Measurements from ENCODE around the gene DENND5A.

DENND5A gene

DNA sequence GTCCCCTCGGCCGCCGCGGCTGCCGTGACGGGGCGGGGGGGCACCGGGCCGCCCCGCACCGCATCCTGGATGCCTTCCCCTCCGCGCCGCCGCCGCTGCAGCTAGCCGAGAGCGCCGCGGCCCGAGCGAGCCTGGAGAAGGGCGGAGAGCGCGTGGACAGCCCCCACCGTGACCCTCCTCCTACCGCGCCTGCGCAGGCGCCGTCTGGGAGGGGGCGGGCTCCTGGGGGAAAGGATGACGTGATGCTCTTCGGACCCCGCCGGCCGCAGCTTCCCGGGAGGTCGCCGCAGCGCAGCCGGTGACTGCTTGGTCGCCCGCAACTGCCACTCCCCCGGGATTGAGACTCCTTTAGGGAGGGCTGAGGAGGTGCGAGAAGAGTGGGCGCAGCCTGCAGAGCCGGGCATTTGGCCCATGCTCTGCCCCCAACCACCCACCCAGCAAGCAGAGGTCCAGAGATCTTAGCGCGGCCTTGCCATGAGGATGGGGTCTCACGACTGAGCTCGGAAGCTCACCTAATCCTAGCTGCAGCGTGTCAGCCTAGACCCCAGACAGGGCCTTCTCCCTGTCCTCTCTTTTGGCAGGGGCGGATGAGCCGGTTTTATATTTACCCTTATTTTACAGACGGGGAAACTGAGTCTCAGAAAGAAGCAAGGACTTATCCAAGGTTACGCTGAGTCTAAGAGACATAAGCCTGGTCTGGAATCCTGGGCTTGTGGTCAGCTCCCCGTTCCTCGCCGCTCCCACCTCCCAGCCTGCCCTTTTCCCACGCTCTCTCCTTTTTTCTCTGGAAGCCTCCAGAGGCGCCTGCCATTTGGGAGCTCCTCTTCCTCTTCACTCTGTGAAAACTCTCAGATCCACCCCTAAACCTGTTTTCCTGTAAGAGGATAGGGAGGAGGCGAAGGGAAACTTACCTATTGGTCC lies at the start of gene DENND5A:
DENND5A (minus strand) TSS at position 140 of the 921 bp plus-strand sequence. CDS start 281 bp downstream, outside the sequence.
- H3K27ac Mint-ChIP-seq, result peak within 1 kb of the TSS; percentile 80
- H3K4me3 Mint-ChIP-seq, result peak within 1 kb of the TSS; percentile 70
- peaks cover 16% of the 10 kb centered on the region for H3K36me3 Mint-ChIP-seq
- peak; percentile 20 to 74 for DNase-seq (ENCODE audit: low spot score in 2 of 2)
- H3K4me1 Mint-ChIP-seq, result peaks cover 27% of the 10 kb centered on the region
- H3K9me3 Mint-ChIP-seq, result no peaks in the 10 kb centered on the region
- ATAC-seq, result peak; percentile 55

DNA sequence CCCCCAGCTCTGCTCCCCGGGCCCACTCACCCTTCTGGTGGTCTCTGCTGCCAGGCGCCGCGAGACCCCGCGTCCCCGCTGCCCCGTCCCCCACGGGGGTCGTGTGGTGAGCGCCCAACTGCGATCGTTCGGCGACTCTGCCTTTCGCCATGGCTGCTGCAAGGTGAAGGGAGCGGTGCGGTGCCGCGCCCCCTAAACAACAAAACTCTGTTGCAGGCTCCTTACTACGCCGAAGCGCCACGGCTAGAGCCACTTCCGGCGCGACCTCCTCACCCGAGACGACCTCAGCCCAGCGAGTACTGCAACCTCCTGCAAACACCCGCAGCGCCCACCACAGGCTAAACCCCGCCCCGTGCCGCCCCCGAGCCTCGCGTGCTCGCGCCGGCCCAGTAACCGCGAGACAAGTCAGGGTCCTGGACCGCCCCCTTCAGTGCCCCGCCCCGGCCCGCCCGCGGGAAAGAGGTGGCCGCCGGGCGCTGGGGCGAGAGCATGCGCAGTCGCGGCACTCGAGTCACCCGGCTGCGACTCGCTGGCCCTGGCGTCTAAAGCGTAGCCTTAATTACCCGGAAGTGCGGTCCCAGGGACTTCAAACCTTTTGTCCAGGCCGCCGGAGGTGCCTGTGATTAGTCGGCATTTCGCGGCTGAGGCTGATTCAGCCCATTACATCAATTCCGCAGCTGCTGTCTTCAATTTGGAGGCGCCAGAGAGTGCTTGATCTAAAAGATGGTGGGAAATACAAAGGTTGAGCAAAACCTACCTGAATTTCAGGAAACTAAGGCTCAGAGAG lies 49.3 kb upstream of the DENND5A start, which contains the start of gene TMEM41B:
TMEM41B (minus strand) TSS at position 303 of the 787 bp plus-strand sequence; CDS start at position 151, 152 bp downstream.
- H3K36me3 Mint-ChIP-seq, result peaks cover 7% of the 10 kb centered on the region
- H3K27ac Mint-ChIP-seq, result peak within 1 kb of the TSS; percentile 99
- H3K4me1 Mint-ChIP-seq, result peaks cover 32% of the 10 kb centered on the region
- peak; percentile 98 to 100 for DNase-seq (ENCODE audit: low spot score in 2 of 2)
- peak; percentile 95 for ATAC-seq
- peak within 1 kb of the TSS; percentile 99 for H3K4me3 Mint-ChIP-seq
- H3K9me3 Mint-ChIP-seq, result no peaks in the 10 kb centered on the region

DNA sequence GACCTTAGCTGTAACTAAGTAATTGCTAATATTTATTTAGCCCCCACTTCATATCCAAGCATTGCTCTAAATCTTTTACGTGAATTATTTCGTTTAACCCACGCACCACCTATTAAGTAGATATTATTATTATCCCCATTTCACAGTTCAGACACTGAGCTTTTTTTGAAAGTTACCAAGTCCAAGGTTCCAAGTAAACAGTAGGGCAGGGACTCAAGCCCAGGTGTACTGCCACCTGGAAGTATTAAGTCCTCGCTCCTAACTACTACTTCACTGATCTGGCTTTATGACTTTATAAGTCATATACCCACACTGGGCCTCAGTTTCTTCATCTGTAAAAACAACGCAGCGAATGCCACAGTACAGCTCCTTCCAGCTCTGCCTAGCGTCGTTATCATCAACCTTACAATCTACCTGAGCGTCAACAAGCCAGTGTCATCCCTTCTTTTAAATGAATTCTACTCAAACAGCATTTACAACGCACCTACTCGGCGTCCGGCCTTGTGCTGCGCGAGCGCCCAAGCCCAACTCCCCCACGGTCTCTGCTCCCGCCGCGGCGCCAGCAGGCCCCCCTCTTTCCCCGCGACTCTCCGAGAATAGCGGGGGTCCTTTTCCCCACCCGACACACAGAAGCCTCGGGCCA lies 48.6 kb upstream of the DENND5A start:
- Mint-ChIP-seq H3K9me3 (no peaks in the 10 kb centered on the region), H3K27ac (peak overlapping the region; percentile 99), H3K4me3 (peak overlapping the region; percentile 99), H3K36me3 (peaks cover 7% of the 10 kb centered on the region), H3K4me1 (peaks cover 32% of the 10 kb centered on the region)
- no peak for DNase-seq (ENCODE audit: low spot score in 2 of 2)
- ATAC-seq, result peak; percentile 14

DNA sequence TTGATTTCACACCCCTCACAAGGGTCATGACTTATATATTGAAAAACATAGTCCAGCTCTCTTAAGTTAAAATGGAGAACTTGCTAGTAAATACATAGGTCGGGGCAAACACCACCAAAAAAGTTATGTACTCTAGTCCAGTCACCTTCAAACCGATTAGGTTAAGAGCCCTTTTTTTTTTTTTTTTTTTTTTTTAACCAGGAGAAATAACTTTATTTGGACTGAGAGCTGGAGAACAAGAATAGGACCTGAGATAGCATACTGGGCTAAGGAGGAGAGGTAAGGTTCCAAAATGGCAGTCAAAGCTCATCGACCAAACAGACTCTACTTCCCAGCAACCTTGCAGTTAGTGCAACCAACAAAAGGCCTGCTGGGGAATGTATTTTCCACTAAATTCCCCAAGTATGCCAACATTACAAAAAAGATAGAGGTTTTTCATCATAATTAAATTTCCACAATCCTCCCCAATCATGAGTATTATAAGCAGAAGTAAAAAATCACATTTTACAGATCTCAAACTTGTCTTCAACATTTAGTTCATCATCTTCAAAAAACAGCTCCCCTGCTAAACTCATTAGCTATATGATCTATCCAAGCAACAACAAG lies 45.4 kb upstream of the DENND5A start:
- H3K9me3 Mint-ChIP-seq, result no peaks in the 10 kb centered on the region
- H3K27ac Mint-ChIP-seq, result no peak overlapping the region
- peaks cover 44% of the 10 kb centered on the region for H3K4me1 Mint-ChIP-seq
- DNase-seq (ENCODE audit: low spot score in 2 of 2) (no peak), ATAC-seq (no peak)
- peaks cover 7% of the 10 kb centered on the region for H3K36me3 Mint-ChIP-seq
- H3K4me3 Mint-ChIP-seq, result no peak overlapping the region

DNA sequence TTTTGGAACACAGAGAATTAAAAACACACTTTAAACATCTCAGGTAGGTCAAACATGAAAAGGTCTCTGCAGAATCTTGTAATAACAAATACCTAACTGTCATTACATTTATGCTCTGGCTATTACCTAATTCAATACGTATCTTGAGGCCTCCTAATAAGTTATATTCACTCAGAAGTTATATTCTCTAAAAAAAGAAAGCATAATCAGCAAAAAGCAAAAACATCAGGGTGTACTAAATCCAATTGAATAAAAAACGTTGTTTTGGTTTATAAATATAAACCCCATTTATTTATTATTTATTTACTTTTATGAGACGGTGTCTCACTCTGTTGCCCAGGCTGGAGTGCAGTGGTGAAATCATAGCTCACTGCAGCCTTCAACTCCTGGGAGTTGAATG lies 39.0 kb upstream of the DENND5A start:
- Mint-ChIP-seq H3K4me3 (no peak overlapping the region), H3K27ac (no peak overlapping the region), H3K9me3 (no peaks in the 10 kb centered on the region), H3K36me3 (no peaks in the 10 kb centered on the region), H3K4me1 (peaks cover 17% of the 10 kb centered on the region)
- ATAC-seq (no peak), DNase-seq (ENCODE audit: low spot score in 2 of 2) (no peak)

DNA sequence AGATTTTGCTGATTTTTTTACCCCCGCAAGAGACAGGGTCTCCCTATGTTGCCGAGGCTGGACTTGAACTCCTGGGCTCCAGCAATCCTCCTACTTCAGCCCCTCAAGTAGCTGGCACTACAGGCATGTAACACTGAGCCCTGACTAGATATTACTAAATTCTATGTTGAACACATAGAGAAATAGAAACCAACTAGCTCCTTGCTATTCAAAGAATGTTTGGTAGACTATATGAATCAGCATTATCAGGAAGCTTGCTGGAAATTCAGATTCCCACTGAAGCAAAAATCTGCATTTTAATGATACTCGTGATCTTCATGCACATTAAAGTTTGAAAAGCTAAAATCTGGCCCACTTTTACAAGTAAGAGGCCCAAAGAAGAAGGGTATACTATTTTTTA lies 37.3 kb upstream of the DENND5A start:
- no peak overlapping the region for H3K4me3 Mint-ChIP-seq
- no peaks in the 10 kb centered on the region for H3K9me3 Mint-ChIP-seq
- H3K36me3 Mint-ChIP-seq, result peaks cover 16% of the 10 kb centered on the region
- peaks cover 11% of the 10 kb centered on the region for H3K4me1 Mint-ChIP-seq
- no peak overlapping the region for H3K27ac Mint-ChIP-seq
- ATAC-seq (no peak), DNase-seq (ENCODE audit: low spot score in 2 of 2) (no peak)

DNA sequence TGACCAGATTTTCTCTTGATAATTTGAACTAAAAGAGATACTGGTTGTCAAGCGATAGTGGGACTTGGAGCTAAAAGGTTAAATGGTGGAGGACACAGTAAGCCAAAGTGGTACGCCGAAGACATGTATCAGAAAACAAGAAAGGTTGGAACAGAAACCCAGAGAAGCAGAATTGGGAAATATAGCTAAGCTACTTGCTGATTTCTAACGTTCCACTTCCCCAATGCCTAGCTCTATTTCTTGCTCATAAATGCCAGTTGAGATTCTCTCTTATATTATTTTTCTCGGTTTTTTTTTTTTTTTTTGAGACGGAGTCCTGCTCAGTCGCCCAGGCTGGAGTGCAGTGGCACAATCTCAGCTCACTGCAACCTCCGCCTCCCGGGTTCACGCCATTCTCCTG lies 36.6 kb upstream of the DENND5A start:
- no peak for ATAC-seq
- Mint-ChIP-seq H3K4me3 (no peak overlapping the region), H3K27ac (no peak overlapping the region), H3K36me3 (peaks cover 24% of the 10 kb centered on the region), H3K9me3 (no peaks in the 10 kb centered on the region), H3K4me1 (peaks cover 7% of the 10 kb centered on the region)
- no peak for DNase-seq (ENCODE audit: low spot score in 2 of 2)

DNA sequence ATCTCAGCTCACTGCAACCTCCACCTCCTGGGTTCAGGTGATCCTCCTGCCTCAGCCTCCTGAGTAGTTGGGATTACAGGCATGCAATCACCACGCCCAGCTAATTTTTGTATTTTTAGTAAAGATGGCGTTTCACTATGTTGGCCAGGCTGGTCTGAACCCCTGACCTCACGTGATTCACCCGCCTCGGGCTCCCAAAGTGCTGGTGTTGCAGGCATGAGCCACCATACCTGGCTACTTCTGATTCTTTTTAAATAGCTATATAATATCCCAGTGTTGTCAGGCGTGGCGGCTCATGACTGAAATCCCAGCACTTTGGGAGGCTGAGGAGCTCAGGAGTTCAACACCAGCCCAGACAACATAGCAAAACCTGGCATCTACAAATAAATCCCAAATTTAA lies 28.5 kb upstream of the DENND5A start:
- no peaks in the 10 kb centered on the region for H3K4me1 Mint-ChIP-seq
- no peak for ATAC-seq
- no peak overlapping the region for H3K27ac Mint-ChIP-seq
- no peak overlapping the region for H3K4me3 Mint-ChIP-seq
- H3K36me3 Mint-ChIP-seq, result peaks cover 41% of the 10 kb centered on the region
- no peaks in the 10 kb centered on the region for H3K9me3 Mint-ChIP-seq
- no peak for DNase-seq (ENCODE audit: low spot score in 2 of 2)

DNA sequence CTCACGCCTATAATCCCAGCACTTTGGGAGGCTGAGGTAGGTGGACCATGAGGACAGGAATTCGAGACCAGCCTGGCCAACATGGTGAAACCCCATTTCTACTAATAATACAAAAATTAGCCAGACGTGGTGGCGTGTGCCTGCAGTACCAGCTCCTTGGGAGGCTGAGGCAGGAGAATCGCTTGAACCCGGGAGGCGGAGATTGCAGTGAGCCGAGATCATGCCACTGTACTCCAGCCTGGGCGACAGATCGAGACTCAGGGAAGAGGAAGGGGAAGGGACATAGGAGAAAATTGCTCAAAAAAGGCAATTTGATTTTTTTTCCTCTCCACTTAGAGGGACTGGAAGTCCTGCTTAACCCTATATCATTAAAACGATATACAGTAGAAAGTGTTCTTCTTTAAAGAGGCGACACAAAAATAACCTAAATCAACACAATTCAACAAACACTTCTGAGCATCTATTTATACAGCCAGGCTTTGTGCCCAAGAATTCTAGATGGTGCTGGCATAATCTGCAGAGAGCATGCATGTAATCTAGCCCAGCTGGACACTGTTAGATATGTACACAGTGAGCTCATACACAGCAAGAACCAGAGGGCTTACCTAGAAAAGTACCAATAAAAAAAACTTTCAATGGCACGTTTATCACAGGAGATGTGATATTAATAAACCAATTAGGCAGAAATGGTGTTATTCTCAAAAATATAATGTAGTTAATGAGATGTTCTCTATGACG lies 20.9 kb upstream of the DENND5A start:
- ATAC-seq (no peak), DNase-seq (ENCODE audit: low spot score in 2 of 2) (no peak)
- Mint-ChIP-seq H3K4me3 (no peak overlapping the region), H3K9me3 (no peaks in the 10 kb centered on the region), H3K27ac (no peak overlapping the region), H3K36me3 (peaks cover 37% of the 10 kb centered on the region), H3K4me1 (peaks cover 1% of the 10 kb centered on the region)

DNA sequence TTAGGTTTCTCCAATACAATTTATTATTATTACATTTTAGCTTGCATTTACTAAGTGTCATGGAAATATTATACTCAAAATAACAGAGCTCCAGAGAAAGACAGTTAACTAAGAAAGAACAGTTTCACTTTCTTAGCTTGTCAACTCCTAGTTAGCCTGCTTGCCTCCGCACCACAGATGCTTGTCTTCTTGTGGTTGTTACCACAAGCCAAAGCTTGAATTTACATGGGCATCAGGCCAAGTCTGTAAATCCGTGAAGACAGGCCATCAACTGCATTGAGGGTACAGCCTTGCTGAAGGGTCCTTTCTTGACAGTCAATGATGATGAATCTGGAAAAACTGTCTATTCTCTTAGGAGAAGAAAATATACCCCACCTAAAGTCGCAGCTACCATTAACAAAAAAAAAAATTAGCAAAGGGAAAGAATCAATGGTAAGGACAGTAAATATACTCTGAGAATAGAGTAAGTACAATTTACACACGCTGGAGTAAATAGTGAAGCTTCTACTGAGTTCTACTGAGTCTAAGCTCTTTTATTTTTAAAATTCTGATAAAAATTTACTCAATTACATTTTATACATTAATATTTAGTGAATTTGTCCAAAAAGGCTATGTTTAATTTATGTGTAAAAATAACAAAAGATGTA lies 15.6 kb upstream of the DENND5A start:
- peak; percentile 88 for ATAC-seq
- Mint-ChIP-seq H3K27ac (no peak overlapping the region), H3K4me1 (peaks cover 15% of the 10 kb centered on the region), H3K36me3 (peaks cover 47% of the 10 kb centered on the region), H3K4me3 (no peak overlapping the region), H3K9me3 (no peaks in the 10 kb centered on the region)
- peak; percentile 10 to 58 for DNase-seq (ENCODE audit: low spot score in 2 of 2)

DNA sequence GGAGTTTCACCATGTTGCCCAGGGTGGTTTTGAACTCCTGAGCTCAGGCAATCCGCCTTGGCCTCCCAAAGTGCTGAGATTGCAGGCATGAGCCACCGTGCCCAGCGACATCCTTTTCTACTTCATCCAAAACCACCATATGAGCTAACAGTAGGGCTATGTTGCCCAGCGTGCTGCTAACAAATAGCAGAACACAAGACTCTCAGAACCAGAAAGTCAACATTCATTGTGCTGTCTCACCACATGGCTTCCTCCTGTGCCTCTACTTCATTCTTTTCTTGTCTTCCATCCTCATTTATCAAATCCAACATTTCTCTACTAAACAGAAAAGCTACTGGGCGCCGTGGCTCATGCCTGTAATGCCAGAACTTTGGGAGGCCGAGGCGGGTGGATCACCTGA lies 12.0 kb upstream of the DENND5A start:
- no peak overlapping the region for H3K27ac Mint-ChIP-seq
- DNase-seq (ENCODE audit: low spot score in 2 of 2) (no peak), ATAC-seq (no peak)
- H3K4me1 Mint-ChIP-seq, result peaks cover 21% of the 10 kb centered on the region
- H3K4me3 Mint-ChIP-seq, result no peak overlapping the region
- peaks cover 19% of the 10 kb centered on the region for H3K36me3 Mint-ChIP-seq
- no peaks in the 10 kb centered on the region for H3K9me3 Mint-ChIP-seq

DNA sequence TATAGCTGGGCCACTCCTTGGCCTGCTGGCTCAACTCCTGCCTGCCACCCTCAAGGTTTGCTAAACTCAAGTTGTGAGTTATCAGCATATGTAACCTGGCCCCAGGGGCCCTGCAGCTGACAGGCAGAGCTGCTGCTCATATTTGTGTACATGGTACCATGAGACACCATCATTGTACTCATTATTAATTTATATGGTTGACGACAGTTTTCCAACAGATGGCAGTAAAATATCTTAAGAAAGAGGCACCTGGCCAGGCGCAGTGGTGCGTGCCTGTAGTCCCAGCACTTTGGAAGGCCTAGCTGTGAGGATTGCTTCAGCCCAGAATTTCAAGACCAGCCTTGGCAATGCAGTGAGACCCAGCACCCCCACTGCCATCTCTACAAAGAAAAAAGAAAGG lies 11.4 kb upstream of the DENND5A start:
- Mint-ChIP-seq H3K36me3 (peaks cover 17% of the 10 kb centered on the region), H3K4me3 (no peak overlapping the region), H3K4me1 (peaks cover 21% of the 10 kb centered on the region), H3K9me3 (no peaks in the 10 kb centered on the region), H3K27ac (no peak overlapping the region)
- ATAC-seq, result no peak
- no peak for DNase-seq (ENCODE audit: low spot score in 2 of 2)

DNA sequence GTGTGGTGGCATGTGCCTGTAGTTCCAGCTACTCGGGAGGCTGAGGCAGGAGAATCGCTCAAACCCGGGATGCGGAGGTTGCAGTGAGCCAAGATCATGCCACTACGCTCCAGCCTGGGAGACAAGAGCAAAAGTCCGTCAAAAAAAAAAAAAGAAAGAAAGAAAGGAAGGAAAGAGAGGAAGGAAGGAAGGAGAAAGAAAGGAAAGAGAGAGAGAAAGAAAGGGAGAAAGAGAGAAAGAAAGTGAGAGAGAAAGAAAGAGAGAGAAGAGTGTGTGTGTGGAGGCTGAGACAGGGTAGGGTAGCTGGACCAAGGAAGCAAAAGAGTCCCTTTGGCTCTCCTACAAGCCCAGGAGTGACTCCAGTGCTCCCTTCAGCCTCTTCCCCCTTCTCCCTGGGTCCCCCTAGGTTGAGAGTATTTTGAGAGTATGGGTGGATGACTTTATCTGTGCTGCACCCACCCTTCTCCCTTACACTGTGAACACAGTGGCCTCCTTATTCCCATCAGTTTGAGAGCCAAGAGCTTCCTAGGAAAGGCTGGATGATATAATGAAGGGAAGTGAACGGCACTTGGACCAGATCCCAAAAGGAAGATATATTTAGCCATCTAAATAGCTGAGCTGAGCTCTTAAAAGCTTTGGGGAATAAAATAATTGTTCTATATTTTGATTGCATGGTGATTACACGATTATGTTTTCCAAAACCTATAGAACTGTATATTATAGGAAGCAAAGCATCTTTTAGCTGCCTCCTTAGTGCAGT lies 9.5 kb upstream of the DENND5A start:
- H3K27ac Mint-ChIP-seq, result no peak overlapping the region
- no peak overlapping the region for H3K4me3 Mint-ChIP-seq
- peaks cover 12% of the 10 kb centered on the region for H3K4me1 Mint-ChIP-seq
- no peaks in the 10 kb centered on the region for H3K9me3 Mint-ChIP-seq
- no peak for DNase-seq (ENCODE audit: low spot score in 2 of 2)
- no peak for ATAC-seq
- H3K36me3 Mint-ChIP-seq, result peaks cover 6% of the 10 kb centered on the region

All from stimulated activated effector memory CD8-positive, alpha-beta T cell treated with anti-CD3 and anti-CD28 coated beads, Interleukin-12 subunit alpha, Interleukin-12 subunit beta, amount 100 ng/mL, for 72 hours (primary cell).